H9 (cell line): ENCODE measurements around the gene DENND1A. TPM values are rescaled to one million over a fixed set of nuclear protein-coding genes. Genes with fewer than 3 reads are reported as not detected.

Experiments used
- DNase-seq: peaks from one replicate; pipeline ENCODE4 v3.0.0-alpha.2; 2017
- H2AFZ ChIP-seq: one replicate; pipeline ENCODE4 v1.6.1; 2013; ENCODE audit warnings: mild to moderate bottlenecking, low read length, control low read depth, moderate library complexity
- H2AK5ac ChIP-seq: 2 replicates; pipeline ENCODE4 v1.6.1; 2013; ENCODE audit warnings: low read length, control low read depth, mixed read lengths; ENCODE audit not compliant: insufficient read length
- H2BK120ac ChIP-seq: one replicate; pipeline ENCODE4 v1.6.1; 2013; ENCODE audit warnings: low read depth, mild to moderate bottlenecking, low read length, control low read depth, inconsistent platforms; ENCODE audit not compliant: poor library complexity, severe bottlenecking
- H2BK12ac ChIP-seq: 2 replicates; pipeline ENCODE4 v1.6.1; 2013; ENCODE audit warnings: low read length, control low read depth, mixed read lengths, low read depth; ENCODE audit not compliant: insufficient read length
- H2BK15ac ChIP-seq: 2 replicates; pipeline ENCODE4 v1.6.1; 2013; ENCODE audit warnings: low read depth, low read length, control low read depth
- H2BK20ac ChIP-seq: one replicate; pipeline ENCODE4 v1.6.1; 2013; ENCODE audit warnings: low read depth, mild to moderate bottlenecking, low read length, control low read depth, inconsistent platforms; ENCODE audit not compliant: poor library complexity, severe bottlenecking
- H2BK5ac ChIP-seq: 2 replicates; pipeline ENCODE4 v1.6.1; 2013; ENCODE audit warnings: low read length, control low read depth, mixed read lengths; ENCODE audit not compliant: insufficient read length
- H3K14ac ChIP-seq: 2 replicates; pipeline ENCODE4 v1.6.1; 2013; ENCODE audit warnings: low read length, control low read depth; ENCODE audit not compliant: insufficient read depth
- H3K18ac ChIP-seq: 2 replicates; pipeline ENCODE4 v1.6.1; 2013; ENCODE audit warnings: low read depth, mild to moderate bottlenecking, mixed read lengths, low read length, control low read depth; ENCODE audit not compliant: insufficient read length
- H3K23ac ChIP-seq: 2 replicates; pipeline ENCODE4 v1.6.1; 2013; ENCODE audit warnings: low read length, control low read depth, mixed read lengths, low read depth; ENCODE audit not compliant: insufficient read length
- H3K23me2 ChIP-seq: 2 replicates; pipeline ENCODE4 v1.6.1; 2013; ENCODE audit warnings: low read depth, mild to moderate bottlenecking, mixed read lengths, low read length, control low read depth; ENCODE audit not compliant: insufficient read length, poor library complexity, severe bottlenecking
- H3K27ac ChIP-seq: 2 replicates; pipeline ENCODE4 v1.5.1; 2013; ENCODE audit warnings: low read length, control low read depth, mixed read lengths, low read depth; ENCODE audit not compliant: insufficient read length
- H3K27me3 ChIP-seq: 2 replicates; pipeline ENCODE4 v1.6.1; 2013; ENCODE audit warnings: low read length, control low read depth, inconsistent platforms; ENCODE audit not compliant: insufficient read depth
- H3K4ac ChIP-seq: 2 replicates; pipeline ENCODE4 v1.6.1; 2013; ENCODE audit warnings: low read depth, mild to moderate bottlenecking, control low read depth, inconsistent platforms, low read length, moderate library complexity
- H3K4me1 ChIP-seq: 2 replicates; pipeline ENCODE4 v1.6.1; 2013; ENCODE audit warnings: low read length, control low read depth, inconsistent platforms; ENCODE audit not compliant: insufficient read depth
- H3K4me2 ChIP-seq: 2 replicates; pipeline ENCODE4 v1.6.1; 2013; ENCODE audit warnings: low read length, control low read depth, mixed read lengths; ENCODE audit not compliant: insufficient read length, insufficient read depth
- H3K56ac ChIP-seq: 2 replicates; pipeline ENCODE4 v1.6.1; 2013; ENCODE audit warnings: low read depth, mild to moderate bottlenecking, mixed read lengths, low read length, control low read depth; ENCODE audit not compliant: insufficient read length
- H3K79me1 ChIP-seq: 2 replicates; pipeline ENCODE4 v1.6.1; 2013; ENCODE audit warnings: low read depth, mild to moderate bottlenecking, moderate library complexity, low read length, control low read depth, inconsistent platforms; ENCODE audit not compliant: insufficient read depth, poor library complexity, severe bottlenecking
- H3K79me2 ChIP-seq: 2 replicates; pipeline ENCODE4 v1.6.1; 2013; ENCODE audit warnings: low read length, control low read depth, inconsistent platforms; ENCODE audit not compliant: insufficient read depth
- H3K9ac ChIP-seq: 2 replicates; pipeline ENCODE4 v1.6.1; 2013; ENCODE audit warnings: low read length, control low read depth, mixed read lengths; ENCODE audit not compliant: insufficient read length; ENCODE audit errors: extremely low read depth
- H3K9me3 ChIP-seq: one replicate; pipeline ENCODE4 v1.6.1; 2013; ENCODE audit warnings: low read depth, low read length, inconsistent platforms; ENCODE audit not compliant: control insufficient read depth
- H3T11ph ChIP-seq: one replicate; pipeline ENCODE4 v1.6.1; 2013; ENCODE audit warnings: mild to moderate bottlenecking, low read length, control low read depth, inconsistent platforms
- H4K20me1 ChIP-seq: one replicate; pipeline ENCODE4 v1.6.1; 2013; ENCODE audit not compliant: control insufficient read depth, insufficient read length, insufficient read depth
- H4K5ac ChIP-seq: 2 replicates; pipeline ENCODE4 v1.6.1; 2013; ENCODE audit warnings: low read depth, mild to moderate bottlenecking, mixed read lengths, low read length, control low read depth; ENCODE audit not compliant: insufficient read length
- H4K8ac ChIP-seq: replicated peaks from 2 replicates; pipeline ENCODE4 v1.6.1; 2013; ENCODE audit warnings: low read length, control low read depth, mixed read lengths, low read depth; ENCODE audit not compliant: insufficient read length
- H4K91ac ChIP-seq: 2 replicates; pipeline ENCODE4 v1.6.1; 2013; ENCODE audit warnings: low read depth, mild to moderate bottlenecking, moderate library complexity, mixed read lengths, low read length, control low read depth; ENCODE audit not compliant: insufficient read length
- H3K27ac Mint-ChIP-seq, 3 experiments: 2 replicates in 2 of 3; 3 replicates in 1 of 3; pipeline ENCODE4 v1.8.0; 2020 to 2021; ENCODE audit warnings: mixed read lengths in 3 of 3, mild to moderate bottlenecking in 1 of 3, moderate library complexity in 1 of 3
- H3K27me3 Mint-ChIP-seq: 2 replicates; pipeline ENCODE4 v1.8.0; 2021; ENCODE audit warnings: low read depth, mild to moderate bottlenecking, moderate library complexity, mixed read lengths
- H3K36me3 Mint-ChIP-seq, 3 experiments: 2 replicates in 2 of 3; 3 replicates in 1 of 3; pipeline ENCODE4 v1.8.0; 2020 to 2021; ENCODE audit warnings: low read depth in 3 of 3, mixed read lengths in 3 of 3; ENCODE audit not compliant: insufficient read depth in 1 of 3
- H3K4me1 Mint-ChIP-seq, 2 experiments: 2 replicates each; pipeline ENCODE4 v1.8.0; 2020; ENCODE audit warnings: mixed read lengths in 2 of 2
- H3K4me3 Mint-ChIP-seq, 2 experiments: 2 replicates in 1 of 2; 3 replicates in 1 of 2; pipeline ENCODE4 v1.8.0; 2020 to 2021; ENCODE audit warnings: mild to moderate bottlenecking in 2 of 2, mixed read lengths in 2 of 2, moderate library complexity in 1 of 2
- H3K9me3 Mint-ChIP-seq, 2 experiments: 2 replicates in 1 of 2; 3 replicates in 1 of 2; pipeline ENCODE4 v1.8.0; 2020; ENCODE audit warnings: mild to moderate bottlenecking in 2 of 2, mixed read lengths in 2 of 2, moderate library complexity in 1 of 2
- CTCF ChIP-seq: fragments of 200-600 bp; sonication (generic); conservative IDR thresholded peaks from 3 replicates; pipeline ENCODE4 v1.8.0; 2021; ENCODE audit warnings: antibody characterized with exemption, mild to moderate bottlenecking
- WGBS: extraction: QIAGEN DNeasy Blood & Tissue Kit; methylation state at CpG from one replicate; pipeline ENCODE4 v1.1.7; 2013; ENCODE audit warnings: missing lambda C conversion rate, low lambda C conversion rate, mixed read lengths; ENCODE audit not compliant: insufficient read length; ENCODE audit errors: extremely low coverage; 5-methylcytosine and 5-hydroxymethylcytosine counted together
- total RNA-seq: library from RNA; stranded (reverse); gene quantifications from 2 replicates; pipeline ENCODE4 v1.2.1, GENCODE V29; 2021

The DENND1A gene
- total RNA-seq, 1 experiment from 2014 or later, result 20.4 TPM

DNA sequence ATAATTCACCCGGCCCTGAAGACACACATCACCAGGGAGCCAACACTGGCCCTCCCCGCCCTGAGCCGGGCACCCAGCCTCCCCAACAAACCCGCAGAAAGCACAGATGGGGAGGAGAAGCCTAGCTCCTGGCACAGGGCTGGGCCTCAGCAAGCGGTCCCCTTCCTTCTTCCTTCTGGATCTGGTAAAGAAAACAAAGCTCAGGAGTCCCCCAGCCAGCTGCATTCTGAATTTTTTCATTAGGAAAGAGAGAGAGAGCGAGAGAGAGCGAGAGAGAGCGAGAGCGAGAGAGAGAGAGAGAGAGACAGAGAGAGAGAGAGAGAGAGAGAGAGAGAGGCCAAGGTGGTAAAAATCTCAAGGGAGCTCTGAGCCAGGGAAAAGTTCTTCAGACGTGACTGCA lies 378.2 kb downstream of the DENND1A start:
- Histone ChIP-seq H2AFZ (no peak overlapping the region), H4K5ac (no peak overlapping the region), H4K20me1 (no peaks in the 10 kb centered on the region), H2BK20ac (no peak overlapping the region), H2BK15ac (no peak overlapping the region), H3K27ac (no peak overlapping the region), H3K9me3 (no peaks in the 10 kb centered on the region), H2BK12ac (no peak overlapping the region), H3K56ac (no peak overlapping the region), H3K23me2 (no peaks in the 10 kb centered on the region), H3K23ac (no peak overlapping the region), H3K18ac (no peak overlapping the region), H4K91ac (no peak overlapping the region), H3K4ac (no peak overlapping the region), H2BK5ac (no peak overlapping the region), H3K4me2 (no peak overlapping the region), H3K4me1 (no peaks in the 10 kb centered on the region), H3K79me2 (no peaks in the 10 kb centered on the region), H3K79me1 (no peaks in the 10 kb centered on the region), H3K27me3 (no peaks in the 10 kb centered on the region), H3K9ac (no peak overlapping the region), H2AK5ac (no peak overlapping the region), H2BK120ac (no peak overlapping the region), H3T11ph (no peak overlapping the region), H3K14ac (no peak overlapping the region), H4K8ac (no peak overlapping the region)
- no peak for DNase-seq
- no peak overlapping the region for H3K4me3 Mint-ChIP-seq
- H3K9me3 Mint-ChIP-seq, result no peaks in the 10 kb centered on the region
- TF ChIP-seq CTCF, result no peak
- H3K36me3 Mint-ChIP-seq, result peaks cover 0 to 7% (median 0%) of the 10 kb centered on the region in 3 experiments; a peak in 4 of 7 replicates
- no CpG with 5 or more reads among the region's 10 CpGs for WGBS
- H3K27ac Mint-ChIP-seq, result peak overlapping the region in 2 of 3 experiments; percentile 12 to 95; a peak in 3 of 7 replicates
- peaks cover 18 to 25% of the 10 kb centered on the region in 2 experiments for H3K4me1 Mint-ChIP-seq
- no peaks in the 10 kb centered on the region for H3K27me3 Mint-ChIP-seq
